Esophagus muscularis mucosa (tissue), 4 donors: ENCODE data around the gene WFIKKN1. TPM values are rescaled to one million over a fixed set of nuclear protein-coding genes. Genes with fewer than 3 reads are reported as not detected.

Source experiments
- DNase-seq: peaks from one replicate; pipeline ENCODE4 v3.0.0-alpha.2; 2017; ENCODE audit errors: extremely low spot score
- H3K27ac ChIP-seq, 4 donors: fragments of 200-600 bp; sonication (generic); replicated peaks in 1 of 4; 1 replicate in 3 of 4; 2 replicates in 1 of 4; pipeline ENCODE4 v1.5.1; 2016 to 2019; ENCODE audit warnings: mild to moderate bottlenecking in 1 of 4
- H3K27me3 ChIP-seq, 4 donors: fragments of 200-600 bp; sonication (generic); one replicate each; pipeline versions ENCODE4 v1.5.1 to v1.6.0; 2016 to 2019
- H3K36me3 ChIP-seq, 4 donors: fragments of 200-600 bp; sonication (generic); one replicate each; pipeline ENCODE4 v1.5.1; 2016 to 2019
- H3K4me1 ChIP-seq, 4 donors: fragments of 200-600 bp; sonication (generic); one replicate each; pipeline ENCODE4 v1.5.1; 2016 to 2019
- H3K4me3 ChIP-seq, 4 donors: fragments of 200-600 bp; sonication (generic); 1 replicate in 2 of 4; 2 replicates in 2 of 4; pipeline ENCODE4 v1.5.1; 2016 to 2019; ENCODE audit warnings: mild to moderate bottlenecking in 4 of 4, moderate library complexity in 1 of 4
- H3K9me3 ChIP-seq, 4 donors: fragments of 200-600 bp; sonication (generic); 1 replicate in 3 of 4; 2 replicates in 1 of 4; pipeline ENCODE4 v1.5.1; 2016 to 2019
- EP300 ChIP-seq: sonication (generic); formaldehyde crosslinking; IDR thresholded peaks from one replicate; pipeline ENCODE4 v1.6.1; 2017; ENCODE audit warnings: antibody characterized with exemption
- POLR2A ChIP-seq: fragments of 450-650 bp; IDR thresholded peaks from one replicate; pipeline ENCODE4 v1.6.1; 2017; ENCODE audit warnings: antibody characterized with exemption, moderate library complexity, mild to moderate bottlenecking, low read depth
- POLR2AphosphoS5 ChIP-seq, 2 donors: sonication (generic); formaldehyde crosslinking; IDR thresholded peaks; one replicate each; pipeline ENCODE4 v1.6.1; 2017; ENCODE audit warnings: antibody characterized with exemption in 2 of 2
- WGBS: methylation state at CpG from one replicate; pipeline ENCODE4 v1.1.5; 2018; 5-methylcytosine and 5-hydroxymethylcytosine counted together
- intact Hi-C: fragments of 100-400 bp; cut with DNase I; formaldehyde crosslinking; loops from one replicate; pipeline ENCODE4 v1.15.1; 2023
- total RNA-seq, 4 donors: library from RNA; depleted of rRNA; stranded (reverse); fragments of >200 nt; gene quantifications; one replicate each; pipeline versions ENCODE4 v1.1.0 to v1.2.1, GENCODE V29; 2016
- TF ChIP-seq, protein P1 (sequence below), 3 experiments: fragments of 200-600 bp in 2 of 3; fragments of 450-650 bp in 1 of 3; sonication (generic) in 2 of 3; IDR thresholded peaks; one replicate each; pipeline ENCODE4 v1.5.1; 2017 to 2019; ENCODE audit warnings: antibody characterized with exemption in 3 of 3, mild to moderate bottlenecking in 2 of 3, moderate library complexity in 1 of 3

Gene WFIKKN1
- total RNA-seq, 4 donors from 2014 or later: 0.33 to 0.80 (median 0.43) TPM

GRCh38 chr16:678209-678857 lies 47.5 kb downstream of the WFIKKN1 start:
- 79% methylated on average over 11 of the region's 21 CpGs for WGBS
- no peak for TF ChIP-seq EP300
- TF ChIP-seq, protein P1, sequence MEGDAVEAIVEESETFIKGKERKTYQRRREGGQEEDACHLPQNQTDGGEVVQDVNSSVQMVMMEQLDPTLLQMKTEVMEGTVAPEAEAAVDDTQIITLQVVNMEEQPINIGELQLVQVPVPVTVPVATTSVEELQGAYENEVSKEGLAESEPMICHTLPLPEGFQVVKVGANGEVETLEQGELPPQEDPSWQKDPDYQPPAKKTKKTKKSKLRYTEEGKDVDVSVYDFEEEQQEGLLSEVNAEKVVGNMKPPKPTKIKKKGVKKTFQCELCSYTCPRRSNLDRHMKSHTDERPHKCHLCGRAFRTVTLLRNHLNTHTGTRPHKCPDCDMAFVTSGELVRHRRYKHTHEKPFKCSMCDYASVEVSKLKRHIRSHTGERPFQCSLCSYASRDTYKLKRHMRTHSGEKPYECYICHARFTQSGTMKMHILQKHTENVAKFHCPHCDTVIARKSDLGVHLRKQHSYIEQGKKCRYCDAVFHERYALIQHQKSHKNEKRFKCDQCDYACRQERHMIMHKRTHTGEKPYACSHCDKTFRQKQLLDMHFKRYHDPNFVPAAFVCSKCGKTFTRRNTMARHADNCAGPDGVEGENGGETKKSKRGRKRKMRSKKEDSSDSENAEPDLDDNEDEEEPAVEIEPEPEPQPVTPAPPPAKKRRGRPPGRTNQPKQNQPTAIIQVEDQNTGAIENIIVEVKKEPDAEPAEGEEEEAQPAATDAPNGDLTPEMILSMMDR (IDR thresholded peaks at IDR 0.05): no peak
- no peak for TF ChIP-seq POLR2A
- Histone ChIP-seq H3K4me1 (peaks cover 45 to 66% (median 57%) of the 10 kb centered on the region in 4 donors), H3K27ac (peak overlapping the region in 1 of 4 donors; percentile 96), H3K36me3 (peaks cover 20 to 29% (median 29%) of the 10 kb centered on the region in 4 donors), H3K4me3 (no peak overlapping the region), H3K9me3 (no peaks in the 10 kb centered on the region), H3K27me3 (peaks cover 0 to 5% (median 0%) of the 10 kb centered on the region in 4 donors)
- intact Hi-C loops: no loop called here
- DNase-seq: no peak

GRCh38 chr16:678858-679813 lies 48.4 kb downstream of the WFIKKN1 start:
- Histone ChIP-seq H3K27me3 (peaks cover 0 to 5% (median 0%) of the 10 kb centered on the region in 4 donors), H3K27ac (peak overlapping the region; percentile 93 to 98 (median 96)), H3K4me3 (peak overlapping the region; percentile 81 to 98 (median 96)), H3K4me1 (peaks cover 49 to 70% (median 63%) of the 10 kb centered on the region in 4 donors), H3K36me3 (peaks cover 16 to 23% (median 23%) of the 10 kb centered on the region in 4 donors), H3K9me3 (no peaks in the 10 kb centered on the region)
- no peak for DNase-seq
- intact Hi-C loops: no loop called here
- 4% methylated on average over 17 of the region's 52 CpGs for WGBS
- peak in 1 of 2 donors; percentile 25 for TF ChIP-seq POLR2AphosphoS5 (IDR thresholded peaks at IDR 0.05)
- TF ChIP-seq, protein P1 (IDR thresholded peaks at IDR 0.05): no peak

GRCh38 chr16:679814-680624 lies 49.2 kb downstream of the WFIKKN1 start, which contains the start of gene STUB1:
Gene STUB1, plus strand, starts transcription at chr16:680410. Its CDS starts 116 bp downstream, at chr16:680526.
- Histone ChIP-seq H3K27ac (peak within 1 kb of the TSS; percentile 93 to 98 (median 96)), H3K27me3 (peaks cover 0 to 5% (median 0%) of the 10 kb centered on the region in 4 donors), H3K36me3 (peaks cover 16 to 23% (median 22%) of the 10 kb centered on the region in 4 donors), H3K4me1 (peaks cover 53 to 68% (median 66%) of the 10 kb centered on the region in 4 donors), H3K4me3 (peak within 1 kb of the TSS; percentile 81 to 98 (median 96)), H3K9me3 (no peaks in the 10 kb centered on the region)
- peak; percentile 98 for DNase-seq
- intact Hi-C loops: no loop called here
- WGBS: 0% methylated on average over 7 of the region's 91 CpGs
- peak; percentile 68 to 71 for TF ChIP-seq POLR2AphosphoS5 (IDR thresholded peaks at IDR 0.05)
- no peak for TF ChIP-seq POLR2A
- no peak for TF ChIP-seq EP300
- TF ChIP-seq, protein P1 (IDR thresholded peaks at IDR 0.05): peak in 1 of 3 experiments; percentile 19

- Histone ChIP-seq H3K27ac (peak overlapping the region; percentile 93 to 98 (median 96)), H3K27me3 (peaks cover 0 to 5% (median 0%) of the 10 kb centered on the region in 4 donors), H3K36me3 (peaks cover 16 to 27% (median 24%) of the 10 kb centered on the region in 4 donors), H3K4me3 (peak overlapping the region; percentile 81 to 98 (median 96)), H3K9me3 (no peaks in the 10 kb centered on the region), H3K4me1 (peaks cover 55 to 68% (median 66%) of the 10 kb centered on the region in 4 donors)
- DNase-seq: no peak
- WGBS: no CpG with 5 or more reads among the region's 38 CpGs
- TF ChIP-seq POLR2AphosphoS5 (IDR thresholded peaks at IDR 0.05) (no peak), EP300 (no peak), POLR2A (no peak)
- TF ChIP-seq, protein P1 (IDR thresholded peaks at IDR 0.05): no peak
- intact Hi-C loops: no loop called here
Measured at GRCh38 chr16:680625-680945, 49.8 kb downstream of the WFIKKN1 start.
